HepG2 (cell line): ENCODE results near the gene MED10. TPM values are rescaled to one million over a fixed set of nuclear protein-coding genes. Genes with fewer than 3 reads are reported as not detected.

Experiments used
- AFF4 ChIP-seq: sonication (generic); formaldehyde crosslinking; IDR thresholded peaks from 2 replicates; pipeline ENCODE4 v1.4.0; 2020; ENCODE audit warnings: missing genetic modification reagents
- ATF7 ChIP-seq, 2 experiments: fragments of 450-650 bp in 1 of 2; sonication (generic) in 1 of 2; formaldehyde crosslinking in 1 of 2; IDR thresholded peaks; 2 replicates each; pipeline versions ENCODE4 v1.4.0 to v1.6.1; 2016 to 2020; ENCODE audit warnings: antibody characterized with exemption in 1 of 2, mild to moderate bottlenecking in 1 of 2, missing genetic modification reagents in 1 of 2
- CREB1 ChIP-seq, 2 experiments: fragments of 450-650 bp in 1 of 2; IDR thresholded peaks; 2 replicates each; pipeline ENCODE4 v1.6.1; 2016 to 2017; ENCODE audit warnings: control low read depth in 1 of 2, mild to moderate bottlenecking in 1 of 2, missing compliant biosample characterization in 1 of 2, missing genetic modification characterization in 1 of 2
- HNF4A ChIP-seq: sonication (generic); formaldehyde crosslinking; IDR thresholded peaks from 2 replicates; pipeline ENCODE4 v1.4.0; 2020; ENCODE audit warnings: missing genetic modification reagents
- KDM6A ChIP-seq: IDR thresholded peaks from 2 replicates; pipeline ENCODE4 v1.6.1; 2016; ENCODE audit warnings: low read depth
- LCORL ChIP-seq, 2 experiments: fragments of 450-650 bp in 1 of 2; sonication (generic) in 1 of 2; formaldehyde crosslinking in 1 of 2; IDR thresholded peaks; 2 replicates each; pipeline versions ENCODE4 v1.5.0 to v1.6.1; 2017 to 2020; ENCODE audit warnings: antibody characterized with exemption in 1 of 2, missing genetic modification reagents in 1 of 2
- MATR3 ChIP-seq: sonication (generic); formaldehyde crosslinking; IDR thresholded peaks from 2 replicates; pipeline ENCODE4 v1.4.0; 2020; ENCODE audit warnings: missing genetic modification reagents
- NCOA2 ChIP-seq: sonication (generic); formaldehyde crosslinking; IDR thresholded peaks from 2 replicates; pipeline ENCODE4 v1.8.0; 2022; ENCODE audit warnings: inconsistent platforms
- PAF1 ChIP-seq: IDR thresholded peaks from 2 replicates; pipeline ENCODE4 v1.6.1; 2016; ENCODE audit warnings: missing genetic modification reagents, missing compliant biosample characterization
- PBX3 ChIP-seq: sonication (generic); formaldehyde crosslinking; IDR thresholded peaks from 2 replicates; pipeline ENCODE4 v1.8.1; 2023; ENCODE audit warnings: missing genetic modification reagents, inconsistent platforms, borderline replicate concordance
- ZNF256 ChIP-seq: sonication (generic); formaldehyde crosslinking; conservative IDR thresholded peaks from 2 replicates; pipeline ENCODE4 v1.4.0; 2020; ENCODE audit warnings: missing genetic modification reagents
- ZNF296 ChIP-seq: sonication (generic); formaldehyde crosslinking; conservative IDR thresholded peaks from 2 replicates; pipeline ENCODE4 v1.5.0; 2020; ENCODE audit warnings: mild to moderate bottlenecking, missing genetic modification reagents
- ZNF629 ChIP-seq: sonication (generic); formaldehyde crosslinking; conservative IDR thresholded peaks from 2 replicates; pipeline ENCODE4 v1.5.0; 2020; ENCODE audit warnings: missing genetic modification reagents
- ZNF678 ChIP-seq: sonication (generic); formaldehyde crosslinking; IDR thresholded peaks from 2 replicates; pipeline ENCODE4 v1.4.0; 2020; ENCODE audit warnings: mild to moderate bottlenecking, missing genetic modification reagents
- ZNF749 ChIP-seq: sonication (generic); formaldehyde crosslinking; IDR thresholded peaks from 2 replicates; pipeline ENCODE4 v1.8.0; 2022; ENCODE audit warnings: mild to moderate bottlenecking, missing genetic modification reagents, moderate library complexity, borderline replicate concordance
- polyA plus RNA-seq, 8 experiments: library from polyadenylated mRNA; depleted of rRNA in 3 of 8; stranded (reverse) in 7 of 8; unstranded in 1 of 8; fragments of >200 nt; fragmentation: Illumina TruSeq in 4 of 8; extraction: Trizol in 4 of 8; gene quantifications; 2 replicates each; pipeline versions ENCODE4 v1.2.1 to v1.2.3, GENCODE V29; 2011 to 2016; ENCODE audit warnings: low read depth in 4 of 8, missing spikeins in 1 of 8, mixed read lengths in 1 of 8; ENCODE audit not compliant: insufficient read depth in 1 of 8
- total RNA-seq, 5 experiments: library from RNA; depleted of rRNA; stranded (reverse); fragments of >200 nt; fragmentation: Illumina TruSeq; extraction: Trizol; gene quantifications; 2 replicates each; pipeline ENCODE4 v1.2.3, GENCODE V29; 2016; ENCODE audit warnings: low read depth in 1 of 5
- TF ChIP-seq, protein P1 (sequence below): sonication (generic); formaldehyde crosslinking; IDR thresholded peaks from 2 replicates; pipeline ENCODE4 v1.5.0; 2020; ENCODE audit warnings: mild to moderate bottlenecking, missing genetic modification reagents, borderline replicate concordance
- TF ChIP-seq, protein P2 (sequence below): sonication (generic); formaldehyde crosslinking; IDR thresholded peaks from 2 replicates; pipeline ENCODE4 v1.4.0; 2020; ENCODE audit warnings: missing genetic modification reagents, borderline replicate concordance

Gene MED10
- total and polyA plus RNA-seq, 2 of the 13 experiments (the other 11 are each of a cell fraction or from before 2014, with no cell fraction given), result 11.2 to 23.7 TPM

GRCh38 chr5:6377905-6378765, at the start of gene MED10 (continued):
- TF ChIP-seq MATR3 (CRISPR knock-in tag) (no peak), ZNF296 (peak; percentile 65; the same call in 1 of the 2 replicates), HNF4A (no peak), KDM6A (CRISPR knock-in tag) (no peak), ZNF678 (CRISPR knock-in tag) (no peak), LCORL (IDR thresholded peaks at IDR 0.05) (no peak; the same call in 1 of the 2 replicates), LCORL (CRISPR knock-in tag; IDR thresholded peaks at IDR 0.05) (peak; percentile 31; the same call in 1 of the 2 replicates), NCOA2 (CRISPR knock-in tag) (peak; percentile 29; the same call in 1 of the 2 replicates), ATF7 (IDR thresholded peaks at IDR 0.05) (no peak), ATF7 (CRISPR knock-in tag; IDR thresholded peaks at IDR 0.05) (no peak), CREB1 (IDR thresholded peaks at IDR 0.05) (peak; percentile 26; the same call in 1 of the 2 replicates), CREB1 (CRISPR knock-in tag; IDR thresholded peaks at IDR 0.05) (peak; percentile 18; the same call in 1 of the 2 replicates), ZNF629 (CRISPR knock-in tag) (no peak), AFF4 (CRISPR knock-in tag) (no peak), ZNF256 (no peak), PBX3 (CRISPR knock-in tag) (no peak), PAF1 (CRISPR knock-in tag) (no peak), ZNF749 (CRISPR knock-in tag) (0 out of 2 replicates have a peak, but pooled peaks have one; percentile 56)
- TF ChIP-seq, protein P1, sequence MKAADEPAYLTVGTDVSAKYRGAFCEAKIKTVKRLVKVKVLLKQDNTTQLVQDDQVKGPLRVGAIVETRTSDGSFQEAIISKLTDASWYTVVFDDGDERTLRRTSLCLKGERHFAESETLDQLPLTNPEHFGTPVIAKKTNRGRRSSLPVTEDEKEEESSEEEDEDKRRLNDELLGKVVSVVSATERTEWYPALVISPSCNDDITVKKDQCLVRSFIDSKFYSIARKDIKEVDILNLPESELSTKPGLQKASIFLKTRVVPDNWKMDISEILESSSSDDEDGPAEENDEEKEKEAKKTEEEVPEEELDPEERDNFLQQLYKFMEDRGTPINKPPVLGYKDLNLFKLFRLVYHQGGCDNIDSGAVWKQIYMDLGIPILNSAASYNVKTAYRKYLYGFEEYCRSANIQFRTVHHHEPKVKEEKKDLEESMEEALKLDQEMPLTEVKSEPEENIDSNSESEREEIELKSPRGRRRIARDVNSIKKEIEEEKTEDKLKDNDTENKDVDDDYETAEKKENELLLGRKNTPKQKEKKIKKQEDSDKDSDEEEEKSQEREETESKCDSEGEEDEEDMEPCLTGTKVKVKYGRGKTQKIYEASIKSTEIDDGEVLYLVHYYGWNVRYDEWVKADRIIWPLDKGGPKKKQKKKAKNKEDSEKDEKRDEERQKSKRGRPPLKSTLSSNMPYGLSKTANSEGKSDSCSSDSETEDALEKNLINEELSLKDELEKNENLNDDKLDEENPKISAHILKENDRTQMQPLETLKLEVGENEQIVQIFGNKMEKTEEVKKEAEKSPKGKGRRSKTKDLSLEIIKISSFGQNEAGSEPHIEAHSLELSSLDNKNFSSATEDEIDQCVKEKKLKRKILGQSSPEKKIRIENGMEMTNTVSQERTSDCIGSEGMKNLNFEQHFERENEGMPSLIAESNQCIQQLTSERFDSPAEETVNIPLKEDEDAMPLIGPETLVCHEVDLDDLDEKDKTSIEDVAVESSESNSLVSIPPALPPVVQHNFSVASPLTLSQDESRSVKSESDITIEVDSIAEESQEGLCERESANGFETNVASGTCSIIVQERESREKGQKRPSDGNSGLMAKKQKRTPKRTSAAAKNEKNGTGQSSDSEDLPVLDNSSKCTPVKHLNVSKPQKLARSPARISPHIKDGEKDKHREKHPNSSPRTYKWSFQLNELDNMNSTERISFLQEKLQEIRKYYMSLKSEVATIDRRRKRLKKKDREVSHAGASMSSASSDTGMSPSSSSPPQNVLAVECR (CRISPR knock-in tag), result peak; percentile 91; the same call in 1 of the 2 replicates
- TF ChIP-seq, protein P2, sequence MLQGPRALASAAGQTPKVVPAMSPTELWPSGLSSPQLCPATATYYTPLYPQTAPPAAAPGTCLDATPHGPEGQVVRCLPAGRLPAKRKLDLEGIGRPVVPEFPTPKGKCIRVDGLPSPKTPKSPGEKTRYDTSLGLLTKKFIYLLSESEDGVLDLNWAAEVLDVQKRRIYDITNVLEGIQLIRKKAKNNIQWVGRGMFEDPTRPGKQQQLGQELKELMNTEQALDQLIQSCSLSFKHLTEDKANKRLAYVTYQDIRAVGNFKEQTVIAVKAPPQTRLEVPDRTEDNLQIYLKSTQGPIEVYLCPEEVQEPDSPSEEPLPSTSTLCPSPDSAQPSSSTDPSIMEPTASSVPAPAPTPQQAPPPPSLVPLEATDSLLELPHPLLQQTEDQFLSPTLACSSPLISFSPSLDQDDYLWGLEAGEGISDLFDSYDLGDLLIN (CRISPR knock-in tag), result peak; percentile 82; the same call in 1 of the 2 replicates
